Vagina (tissue), 2 donors: Measurements from ENCODE around the gene MTCH1. TPM values are rescaled to one million over a fixed set of nuclear protein-coding genes. Genes with fewer than 3 reads are reported as not detected.
A peak's percentile ranks its signal among the peaks of the same experiment; 100 is the strongest.

Experiments
- DNase-seq, 2 donors: peaks; one replicate each; pipeline ENCODE4 v3.0.0-alpha.2; 2017; ENCODE audit errors: extremely low spot score in 2 of 2
- H3K27ac ChIP-seq: fragments of 200-600 bp; sonication (generic); one replicate; pipeline ENCODE4 v1.5.1; 2019
- H3K27me3 ChIP-seq: fragments of 200-600 bp; sonication (generic); one replicate; pipeline ENCODE4 v1.5.1; 2019
- H3K36me3 ChIP-seq, 2 donors: fragments of 200-600 bp; sonication (generic); one replicate each; pipeline ENCODE4 v1.5.1; 2017 to 2019
- H3K4me1 ChIP-seq: fragments of 200-600 bp; sonication (generic); one replicate; pipeline ENCODE4 v1.5.1; 2019
- H3K4me3 ChIP-seq, 2 donors: fragments of 200-600 bp; sonication (generic); 1 replicate in 1 of 2; 2 replicates in 1 of 2; pipeline ENCODE4 v1.5.1; 2016 to 2019
- H3K9me3 ChIP-seq: fragments of 200-600 bp; sonication (generic); one replicate; pipeline ENCODE4 v1.5.1; 2019
- POLR2A ChIP-seq, 2 donors: fragments of 450-650 bp; IDR thresholded peaks; one replicate each; pipeline ENCODE4 v1.6.1; 2017; ENCODE audit warnings: antibody characterized with exemption in 2 of 2, mild to moderate bottlenecking in 2 of 2, moderate library complexity in 2 of 2
- POLR2AphosphoS5 ChIP-seq, 2 donors: sonication (generic); formaldehyde crosslinking; IDR thresholded peaks; one replicate each; pipeline ENCODE4 v1.9.0; 2017; ENCODE audit warnings: antibody characterized with exemption in 2 of 2, mild to moderate bottlenecking in 2 of 2, low read depth in 1 of 2; ENCODE audit not compliant: insufficient read depth in 1 of 2
- intact Hi-C: fragments of 100-400 bp; cut with DNase I; formaldehyde crosslinking; loops from one replicate; pipeline ENCODE4 v1.15.1; 2023
- total RNA-seq: library from RNA; depleted of rRNA; stranded (reverse); fragments of >200 nt; gene quantifications from one replicate; pipeline ENCODE4 v1.2.3, GENCODE V29; 2016
- TF ChIP-seq, protein P1 (sequence below), 3 experiments: fragments of 450-650 bp in 2 of 3; fragments of 200-600 bp in 1 of 3; sonication (generic) in 1 of 3; IDR thresholded peaks; one replicate each; pipeline ENCODE4 v1.5.1; 2017 to 2019; ENCODE audit warnings: antibody characterized with exemption in 3 of 3, mild to moderate bottlenecking in 2 of 3, moderate library complexity in 2 of 3

MTCH1 gene
- total RNA-seq, 1 donor from 2014 or later: 233 TPM

DNA sequence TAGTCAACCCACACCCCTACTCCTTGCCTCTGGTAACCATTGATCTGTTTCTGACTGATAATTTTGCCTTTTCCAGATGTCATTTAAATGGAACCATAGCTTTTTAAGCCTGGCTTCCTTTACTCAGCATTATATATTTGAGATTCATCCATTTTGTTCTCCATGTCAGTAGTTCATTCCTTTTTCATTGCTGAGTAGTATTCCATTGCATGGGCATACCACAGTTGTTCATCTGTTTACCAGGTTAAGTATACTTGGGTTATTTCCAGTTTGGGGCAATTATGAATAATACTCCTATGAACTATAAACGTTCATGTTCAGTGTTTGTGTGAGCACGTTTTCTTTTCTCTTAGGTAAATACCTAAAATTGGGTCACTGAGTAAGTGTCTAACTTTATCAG, 44.6 kb upstream of the MTCH1 start:
- no peak for DNase-seq
- Histone ChIP-seq H3K4me3 (no peak overlapping the region), H3K27me3 (no peaks in the 10 kb centered on the region), H3K4me1 (no peaks in the 10 kb centered on the region), H3K9me3 (no peaks in the 10 kb centered on the region), H3K27ac (no peak overlapping the region), H3K36me3 (no peaks in the 10 kb centered on the region)
- intact Hi-C loops: no loop called here
- TF ChIP-seq, protein P1, sequence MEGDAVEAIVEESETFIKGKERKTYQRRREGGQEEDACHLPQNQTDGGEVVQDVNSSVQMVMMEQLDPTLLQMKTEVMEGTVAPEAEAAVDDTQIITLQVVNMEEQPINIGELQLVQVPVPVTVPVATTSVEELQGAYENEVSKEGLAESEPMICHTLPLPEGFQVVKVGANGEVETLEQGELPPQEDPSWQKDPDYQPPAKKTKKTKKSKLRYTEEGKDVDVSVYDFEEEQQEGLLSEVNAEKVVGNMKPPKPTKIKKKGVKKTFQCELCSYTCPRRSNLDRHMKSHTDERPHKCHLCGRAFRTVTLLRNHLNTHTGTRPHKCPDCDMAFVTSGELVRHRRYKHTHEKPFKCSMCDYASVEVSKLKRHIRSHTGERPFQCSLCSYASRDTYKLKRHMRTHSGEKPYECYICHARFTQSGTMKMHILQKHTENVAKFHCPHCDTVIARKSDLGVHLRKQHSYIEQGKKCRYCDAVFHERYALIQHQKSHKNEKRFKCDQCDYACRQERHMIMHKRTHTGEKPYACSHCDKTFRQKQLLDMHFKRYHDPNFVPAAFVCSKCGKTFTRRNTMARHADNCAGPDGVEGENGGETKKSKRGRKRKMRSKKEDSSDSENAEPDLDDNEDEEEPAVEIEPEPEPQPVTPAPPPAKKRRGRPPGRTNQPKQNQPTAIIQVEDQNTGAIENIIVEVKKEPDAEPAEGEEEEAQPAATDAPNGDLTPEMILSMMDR (IDR thresholded peaks at IDR 0.05): no peak
- TF ChIP-seq POLR2AphosphoS5 (IDR thresholded peaks at IDR 0.05; ENCODE audit: insufficient read depth in 1 of 2, low read depth in 1 of 2): no peak

DNA sequence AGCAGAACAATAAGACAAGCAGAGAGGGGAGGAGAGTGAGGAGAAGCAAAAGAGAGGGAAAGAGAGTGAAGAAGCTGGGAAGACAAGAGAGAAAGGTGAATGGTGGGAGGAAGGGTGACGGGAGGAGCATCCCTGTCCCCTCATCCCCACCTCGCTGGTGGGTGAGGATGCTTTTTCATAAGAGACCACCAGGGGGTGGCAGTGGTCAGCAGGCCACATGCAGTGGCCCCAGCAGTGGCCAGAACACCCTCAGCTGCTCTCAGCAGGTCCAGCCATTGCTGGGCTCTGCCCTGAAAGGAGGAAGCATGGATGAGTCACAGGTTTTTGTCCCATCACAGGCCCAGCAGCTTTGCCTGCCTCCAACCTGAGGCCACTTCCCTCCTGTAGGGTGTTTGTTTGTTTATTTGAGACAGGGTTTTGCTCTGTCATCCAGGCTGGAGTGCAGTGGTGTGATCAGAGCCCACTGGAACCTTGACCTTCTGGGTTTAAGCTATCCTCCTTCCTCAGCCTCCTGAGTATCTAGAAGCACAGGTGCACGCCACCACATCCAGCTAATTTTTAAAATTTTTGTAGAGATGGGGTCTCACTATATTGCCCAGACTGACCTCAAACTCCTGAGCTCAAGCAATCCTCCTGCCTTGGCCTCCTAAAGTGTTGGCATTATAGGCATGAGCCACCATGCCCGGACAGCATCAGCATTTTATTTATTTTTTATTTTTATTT, 43.4 kb upstream of the MTCH1 start:
- Histone ChIP-seq H3K27ac (peak overlapping the region; percentile 16), H3K9me3 (no peaks in the 10 kb centered on the region), H3K27me3 (no peaks in the 10 kb centered on the region), H3K4me1 (no peaks in the 10 kb centered on the region), H3K36me3 (no peaks in the 10 kb centered on the region), H3K4me3 (no peak overlapping the region)
- no peak for DNase-seq
- peak; percentile 21 to 70 for TF ChIP-seq POLR2AphosphoS5 (IDR thresholded peaks at IDR 0.05; ENCODE audit: insufficient read depth in 1 of 2, low read depth in 1 of 2)
- TF ChIP-seq POLR2A (IDR thresholded peaks at IDR 0.05): no peak
- TF ChIP-seq, protein P1 (IDR thresholded peaks at IDR 0.05): peak; percentile 55 to 84 (median 74)
- intact Hi-C loops: no loop called here

DNA sequence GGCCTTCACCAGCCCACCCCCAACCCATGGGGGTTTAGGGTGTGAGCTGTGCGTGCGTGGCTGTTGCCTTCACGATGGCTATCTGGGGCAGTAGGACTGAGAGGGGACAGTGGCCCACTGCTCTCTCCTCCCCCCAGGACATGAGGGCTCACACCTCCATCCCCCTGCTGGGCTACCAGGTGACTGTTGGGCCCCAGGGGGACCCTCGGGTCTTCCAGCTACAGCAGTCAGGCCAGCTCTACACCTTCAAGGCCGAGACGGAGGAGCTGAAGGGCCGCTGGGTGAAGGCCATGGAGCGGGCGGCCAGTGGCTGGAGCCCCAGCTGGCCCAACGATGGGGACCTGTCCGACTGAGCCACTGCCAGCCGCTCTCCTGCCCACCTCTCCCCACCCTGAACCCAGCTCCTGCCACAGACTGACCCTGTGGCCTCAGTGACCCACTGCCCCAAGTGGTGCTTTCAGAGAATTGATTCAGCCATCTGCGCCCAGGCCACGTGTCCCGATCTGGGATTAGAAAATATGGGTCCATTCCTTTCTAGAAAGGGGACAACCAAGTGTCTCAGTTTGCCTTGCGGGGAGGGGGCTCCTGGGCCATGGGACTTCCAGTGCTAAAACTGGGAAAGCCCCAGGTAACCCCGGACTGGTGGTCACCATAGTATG, 41.9 kb upstream of the MTCH1 start:
- no peak overlapping the region for H3K27ac ChIP-seq
- TF ChIP-seq, protein P1 (IDR thresholded peaks at IDR 0.05): no peak
- TF ChIP-seq POLR2A (IDR thresholded peaks at IDR 0.05) (no peak), POLR2AphosphoS5 (IDR thresholded peaks at IDR 0.05; ENCODE audit: insufficient read depth in 1 of 2, low read depth in 1 of 2) (no peak)
- H3K27me3 ChIP-seq: no peaks in the 10 kb centered on the region
- no peaks in the 10 kb centered on the region for H3K36me3 ChIP-seq
- peaks cover 6% of the 10 kb centered on the region for H3K4me1 ChIP-seq
- no peak overlapping the region for H3K4me3 ChIP-seq
- H3K9me3 ChIP-seq: no peaks in the 10 kb centered on the region
- intact Hi-C loops: no loop called here
- DNase-seq: no peak

DNA sequence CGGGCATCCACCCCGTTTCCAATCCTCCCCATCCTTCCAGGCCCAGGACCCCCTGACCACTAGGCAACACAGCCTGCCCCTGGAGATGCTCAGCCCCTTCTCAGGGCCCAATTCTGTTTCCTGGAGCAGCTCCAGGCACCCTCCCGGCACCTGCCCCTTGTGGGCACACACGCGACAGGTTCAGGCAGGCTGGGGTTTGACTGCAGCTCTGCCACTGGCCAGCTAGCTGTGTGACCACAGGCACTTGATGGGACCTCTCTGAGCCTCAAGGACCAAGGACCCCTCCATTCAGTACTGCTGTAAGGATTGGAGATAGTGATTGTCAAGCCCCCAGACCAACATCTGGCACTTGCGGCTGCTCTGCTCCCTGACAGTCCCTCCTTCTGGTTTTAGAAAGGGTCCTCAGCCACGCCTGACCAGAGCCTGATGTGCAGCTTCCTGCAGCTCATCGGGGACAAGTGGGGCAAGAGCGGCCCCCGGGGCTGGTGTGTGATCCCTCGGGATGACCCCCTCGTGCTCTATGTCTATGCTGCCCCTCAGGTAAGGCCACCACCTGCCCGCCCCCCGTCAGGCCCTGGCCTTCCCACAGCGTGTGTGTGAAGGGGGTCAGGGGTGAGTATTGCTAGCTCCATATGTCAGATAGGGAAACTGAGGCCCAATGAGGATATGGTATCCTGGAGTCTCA, 41.2 kb upstream of the MTCH1 start:
- DNase-seq: no peak
- Histone ChIP-seq H3K9me3 (no peaks in the 10 kb centered on the region), H3K27me3 (no peaks in the 10 kb centered on the region), H3K4me3 (no peak overlapping the region), H3K27ac (no peak overlapping the region), H3K36me3 (no peaks in the 10 kb centered on the region), H3K4me1 (peaks cover 8% of the 10 kb centered on the region)
- TF ChIP-seq POLR2AphosphoS5 (IDR thresholded peaks at IDR 0.05; ENCODE audit: insufficient read depth in 1 of 2, low read depth in 1 of 2): no peak
- TF ChIP-seq POLR2A (IDR thresholded peaks at IDR 0.05): no peak
- TF ChIP-seq, protein P1 (IDR thresholded peaks at IDR 0.05): no peak
- intact Hi-C loops: no loop called here
